GM23248 (cell line): ENCODE results near the gene CSTF2T.

Experiments
- EZH2 ChIP-seq: fragments of 200-600 bp; sonication (generic); IDR thresholded peaks from 2 replicates; pipeline ENCODE4 v1.6.1; 2018; ENCODE audit warnings: antibody characterized with exemption, mild to moderate bottlenecking; ENCODE audit not compliant: insufficient read depth, poor library complexity, severe bottlenecking
- EZH2phosphoT487 ChIP-seq: fragments of 200-600 bp; sonication (generic); IDR thresholded peaks from 2 replicates; pipeline ENCODE4 v1.6.1; 2018; ENCODE audit warnings: antibody characterized with exemption, moderate library complexity, mild to moderate bottlenecking, low read depth; ENCODE audit not compliant: insufficient read depth

GRCh38 chr10:51687296-51687695, 12.1 kb downstream of the CSTF2T start:
- TF ChIP-seq EZH2, result no peak
- no peak for TF ChIP-seq EZH2phosphoT487
